HG02970 (cell line): ENCODE data around the gene SNRNP25.
"Not testable (repeated sequence)": the region's sequence is repeated elsewhere in the genome, so short reads cannot be mapped to it uniquely, and the experiment has no call there.

Source experiments
- ATAC-seq: cut with Tn5 transposase; IDR thresholded peaks from one replicate; pipeline ENCODE4 v1.9.1; 2021; ENCODE audit warnings: mild to moderate bottlenecking, moderate library complexity, moderate number of reproducible peaks; ENCODE audit not compliant: unreplicated experiment, low FRiP score

The SNRNP25 gene

GRCh38 chr16:41439-42068 lies 12.1 kb upstream of the SNRNP25 start:
- ATAC-seq: no peak

DNA sequence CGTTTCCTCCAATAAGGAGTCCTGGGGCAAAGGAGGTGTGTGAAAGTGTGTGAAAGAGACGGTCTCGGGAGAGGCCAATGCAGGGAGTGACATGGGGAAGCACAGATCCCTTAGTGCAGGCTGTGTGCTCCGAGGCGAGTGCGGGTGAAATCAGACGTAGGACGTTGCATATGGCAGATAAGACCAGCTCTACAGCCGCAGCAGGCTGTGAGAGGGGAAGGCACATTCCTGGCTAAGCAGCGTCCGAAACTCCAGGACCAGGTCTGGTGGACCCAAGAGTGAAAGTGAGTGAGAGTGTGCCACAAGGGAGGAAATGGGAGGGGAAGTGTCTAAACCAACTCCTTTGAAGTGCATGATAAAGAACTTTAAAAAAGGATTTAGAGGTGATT lies 11.6 kb upstream of the SNRNP25 start:
- no peak for ATAC-seq

GRCh38 chr16:42691-43090 lies 10.9 kb upstream of the SNRNP25 start:
- no peak for ATAC-seq

- ATAC-seq: no peak
Observed at GRCh38 chr16:43294-43693, 10.3 kb upstream of the SNRNP25 start.

DNA sequence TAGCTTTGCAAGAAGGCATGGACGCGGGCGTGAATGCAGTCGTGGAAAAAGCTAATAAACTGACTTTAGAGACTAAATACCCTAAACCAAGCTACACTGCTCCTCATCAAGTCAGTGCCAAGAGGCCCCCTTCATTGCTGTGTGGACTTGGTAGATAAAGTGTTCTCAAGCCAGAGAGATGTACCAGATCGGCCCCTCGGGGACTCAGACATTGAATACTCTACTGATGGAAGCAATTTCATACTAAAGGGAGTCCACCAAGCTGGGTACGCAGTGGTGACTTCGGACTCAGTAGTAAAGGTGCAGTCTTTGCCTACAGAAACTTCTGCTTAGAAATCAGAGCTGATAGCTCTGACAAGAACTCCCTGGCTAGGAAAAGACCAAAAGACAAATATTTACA lies 9.0 kb upstream of the SNRNP25 start:
- no peak for ATAC-seq

GRCh38 chr16:45454-45853 lies 8.2 kb upstream of the SNRNP25 start:
- no peak for ATAC-seq

DNA sequence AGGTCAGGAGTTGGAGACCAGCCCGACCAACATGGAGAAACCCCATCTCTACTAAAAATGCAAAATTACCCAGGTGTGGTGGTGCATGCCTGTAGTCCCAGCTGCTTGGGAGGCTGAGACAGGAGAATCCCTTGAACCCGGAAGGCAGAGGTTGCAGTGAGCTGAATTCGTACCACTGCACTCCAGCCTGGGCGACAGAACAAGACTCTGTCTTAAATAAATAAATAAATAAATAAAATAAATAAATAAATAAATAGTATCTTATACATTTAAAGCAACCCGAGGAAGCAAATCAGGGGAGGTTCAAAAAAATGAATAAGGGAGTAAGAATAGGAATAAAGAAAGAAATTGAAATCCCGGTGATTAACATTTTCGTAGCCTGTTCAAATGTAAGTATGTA lies 7.1 kb upstream of the SNRNP25 start:
- ATAC-seq: not testable (repeated sequence)

- no peak for ATAC-seq
Observed at GRCh38 chr16:47234-47633, 6.4 kb upstream of the SNRNP25 start.

- no peak for ATAC-seq
Observed at GRCh38 chr16:50769-51591, 2.6 kb upstream of the SNRNP25 start.

DNA sequence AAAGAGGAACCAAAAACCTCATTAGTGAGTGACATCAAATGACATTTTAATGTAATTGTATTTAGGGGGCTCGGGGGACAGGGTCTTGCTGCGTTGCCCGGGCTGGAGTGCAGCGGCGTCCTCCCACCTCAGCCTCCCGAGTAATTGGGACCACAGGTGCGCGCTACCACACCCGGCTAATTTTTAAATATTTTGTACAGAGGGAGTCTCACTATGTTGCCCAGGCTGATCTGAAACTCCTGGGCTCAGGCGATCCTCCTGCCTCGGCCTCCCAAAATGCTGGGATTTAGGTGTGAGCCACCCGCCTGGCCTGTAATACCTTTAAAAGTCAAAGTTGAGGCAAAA lies 581 bp downstream of the SNRNP25 start:
- no peak for ATAC-seq

DNA sequence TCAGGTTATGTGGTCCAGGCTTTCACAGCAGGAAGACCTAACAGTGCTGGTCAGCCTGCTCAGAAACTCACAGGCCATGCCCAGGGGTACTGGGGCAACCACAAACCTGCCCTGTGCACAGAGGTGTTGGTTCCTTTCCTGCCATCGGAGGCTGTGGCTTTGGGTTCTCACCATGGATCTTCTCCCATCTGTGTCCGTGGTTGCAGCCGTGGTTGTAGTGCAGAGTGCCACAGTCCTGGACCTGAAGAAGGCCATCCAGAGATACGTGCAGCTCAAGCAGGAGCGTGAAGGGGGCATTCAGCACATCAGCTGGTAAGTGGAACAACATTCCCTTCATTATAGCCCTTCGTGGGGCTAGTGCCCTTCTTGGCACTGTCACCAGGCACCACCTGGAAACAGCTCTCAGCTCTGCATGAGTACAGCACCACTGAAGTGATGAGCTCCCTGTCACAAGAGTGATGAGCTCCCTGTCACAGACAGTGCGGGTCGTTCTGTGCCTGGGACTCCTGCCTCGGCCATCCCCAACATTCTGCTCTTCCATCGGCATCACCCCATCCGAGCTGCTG lies 2.0 kb downstream of the SNRNP25 start:
- ATAC-seq: no peak

DNA sequence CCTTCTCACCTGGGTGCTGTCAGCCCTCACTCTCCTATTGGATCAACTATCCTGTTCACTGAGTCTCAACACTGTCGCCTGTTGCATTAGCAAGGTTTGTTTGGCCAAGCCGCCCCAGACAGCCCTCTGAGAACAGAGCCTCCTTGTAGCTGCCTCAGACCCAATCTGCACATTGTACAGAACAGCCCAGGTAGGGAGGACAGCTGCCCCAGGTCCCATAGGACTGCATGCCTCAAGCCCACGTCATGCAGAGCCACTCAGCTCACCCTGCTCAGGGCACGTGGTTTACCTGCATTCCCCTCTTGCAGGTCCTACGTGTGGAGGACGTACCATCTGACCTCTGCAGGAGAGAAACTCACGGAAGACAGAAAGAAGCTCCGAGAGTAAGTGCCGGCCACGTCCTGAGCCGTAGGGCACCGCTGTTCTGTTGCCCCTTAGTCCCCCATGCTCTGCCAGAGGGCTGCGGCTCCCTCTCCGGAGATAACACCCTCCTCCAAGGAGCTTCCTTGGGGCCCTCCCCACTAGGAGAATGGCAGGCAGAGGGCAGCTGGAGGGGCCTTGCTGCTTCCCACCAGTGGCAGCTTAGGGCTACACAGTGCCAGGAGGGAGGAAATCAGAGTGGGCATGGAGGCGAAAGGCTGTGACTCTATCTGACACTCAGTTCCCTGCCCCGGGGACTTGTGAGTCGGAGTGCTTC lies 2.8 kb downstream of the SNRNP25 start:
- no peak for ATAC-seq

- no peak for ATAC-seq
Observed at GRCh38 chr16:57711-58110, 4.1 kb downstream of the SNRNP25 start.

- ATAC-seq: no peak
Observed at GRCh38 chr16:58491-59439, 5.1 kb downstream of the SNRNP25 start.

DNA sequence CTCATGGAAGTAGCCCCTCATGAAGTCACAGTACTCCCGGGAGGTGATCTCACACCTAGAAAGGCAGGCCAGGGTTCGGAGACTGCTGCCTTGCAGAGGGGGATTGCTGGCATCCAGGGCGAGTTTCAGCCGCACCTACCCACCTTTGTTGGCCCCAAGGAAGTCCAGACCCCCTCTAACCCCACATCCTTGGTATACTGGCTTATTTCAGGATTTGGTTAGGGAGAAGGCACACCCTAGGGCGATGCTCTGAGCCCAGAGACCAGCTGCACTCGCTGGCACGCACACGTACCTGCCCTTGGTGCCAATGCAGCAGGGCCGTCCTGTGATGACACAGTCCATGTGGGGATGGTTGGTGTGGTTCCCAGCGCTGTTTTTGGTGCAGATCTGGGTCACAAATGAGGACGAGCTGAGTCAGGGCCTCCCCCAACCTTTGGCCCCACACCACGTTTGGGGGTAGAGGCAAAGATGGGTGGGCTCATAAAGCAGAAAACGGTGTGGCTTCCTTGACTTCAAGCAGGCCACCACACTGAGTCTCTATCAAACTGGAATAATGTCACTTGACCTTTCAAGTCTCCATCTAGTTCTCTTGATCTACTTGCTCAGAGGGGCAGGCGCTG lies 5.9 kb downstream of the SNRNP25 start:
- no peak for ATAC-seq

- no peak for ATAC-seq
Observed at GRCh38 chr16:60166-60565, 6.5 kb downstream of the SNRNP25 start.

GRCh38 chr16:60929-61878 lies 7.6 kb downstream of the SNRNP25 start:
- no peak for ATAC-seq

GRCh38 chr16:61879-62281 lies 8.3 kb downstream of the SNRNP25 start:
- ATAC-seq: no peak
